Liver (tissue), 9 donors: ENCODE results near the gene CLIC6. TPM values are rescaled to one million over a fixed set of nuclear protein-coding genes. Genes with fewer than 3 reads are reported as not detected.

Source experiments
- DNase-seq: peaks from one replicate; pipeline ENCODE4 v3.0.0-alpha.2; 2017; ENCODE audit warnings: low spot score
- H3K27ac ChIP-seq, 2 donors: one replicate each; pipeline ENCODE4 v1.7.0; 2013; ENCODE audit warnings: inconsistent platforms in 2 of 2, low read length in 2 of 2, control low read depth in 1 of 2, low read depth in 1 of 2, mild to moderate bottlenecking in 1 of 2
- H3K27me3 ChIP-seq, 4 donors: one replicate each; pipeline versions ENCODE4 v1.6.1 to v1.7.0; 2013; ENCODE audit warnings: low read length in 3 of 4, inconsistent platforms in 1 of 4, mild to moderate bottlenecking in 1 of 4, moderate library complexity in 1 of 4; ENCODE audit not compliant: control insufficient read depth in 4 of 4, insufficient read depth in 4 of 4
- H3K36me3 ChIP-seq, 4 donors: one replicate each; pipeline versions ENCODE4 v1.6.1 to v1.7.0; 2013; ENCODE audit warnings: low read length in 3 of 4, mild to moderate bottlenecking in 3 of 4, low read depth in 1 of 4, moderate library complexity in 1 of 4; ENCODE audit not compliant: control insufficient read depth in 4 of 4, insufficient read depth in 3 of 4
- H3K4me1 ChIP-seq, 4 donors: one replicate each; pipeline versions ENCODE4 v1.6.1 to v1.7.0; 2013; ENCODE audit warnings: low read length in 3 of 4, mild to moderate bottlenecking in 3 of 4, moderate library complexity in 1 of 4; ENCODE audit not compliant: control insufficient read depth in 4 of 4, insufficient read depth in 4 of 4
- H3K4me3 ChIP-seq, 3 donors: one replicate each; pipeline versions ENCODE4 v1.6.1 to v1.7.0; 2013; ENCODE audit warnings: low read length in 3 of 3, control low read depth in 1 of 3, low read depth in 1 of 3, mild to moderate bottlenecking in 1 of 3
- H3K9ac ChIP-seq, 2 donors: one replicate each; pipeline ENCODE4 v1.7.0; 2013; ENCODE audit warnings: low read length in 2 of 2, mild to moderate bottlenecking in 2 of 2, moderate library complexity in 2 of 2, control low read depth in 1 of 2, low read depth in 1 of 2
- H3K9me3 ChIP-seq, 4 donors: one replicate each; pipeline versions ENCODE4 v1.6.1 to v1.7.0; 2013; ENCODE audit warnings: low read length in 3 of 4; ENCODE audit not compliant: control insufficient read depth in 4 of 4
- FOXA1 ChIP-seq: IDR thresholded peaks from 2 replicates; pipeline ENCODE4 v1.6.1; 2016; ENCODE audit warnings: antibody characterized with exemption
- FOXA2 ChIP-seq: IDR thresholded peaks from 2 replicates; pipeline ENCODE4 v1.6.1; 2016; ENCODE audit warnings: antibody characterized with exemption
- GABPA ChIP-seq, 2 donors: IDR thresholded peaks in 1 of 2; conservative IDR thresholded peaks in 1 of 2; 2 replicates each; pipeline ENCODE4 v1.6.1; 2016; ENCODE audit warnings: antibody characterized with exemption in 2 of 2, mild to moderate bottlenecking in 1 of 2, moderate library complexity in 1 of 2
- HNF4A ChIP-seq, 2 donors: conservative IDR thresholded peaks; 2 replicates each; pipeline ENCODE4 v1.6.1; 2016; ENCODE audit warnings: antibody characterized with exemption in 2 of 2, mild to moderate bottlenecking in 2 of 2
- HNF4G ChIP-seq: IDR thresholded peaks from 2 replicates; pipeline ENCODE4 v1.6.1; 2016; ENCODE audit warnings: antibody characterized with exemption
- JUND ChIP-seq, 2 donors: IDR thresholded peaks; 2 replicates each; pipeline ENCODE4 v1.6.1; 2016; ENCODE audit warnings: antibody characterized with exemption in 2 of 2
- NR2F2 ChIP-seq: IDR thresholded peaks from 2 replicates; pipeline ENCODE4 v1.6.1; 2016; ENCODE audit warnings: antibody characterized with exemption
- RAD21 ChIP-seq, 2 donors: IDR thresholded peaks; 2 replicates each; pipeline ENCODE4 v1.6.1; 2016; ENCODE audit warnings: antibody characterized with exemption in 2 of 2, mild to moderate bottlenecking in 2 of 2
- RXRA ChIP-seq, 2 donors: IDR thresholded peaks; 2 replicates each; pipeline ENCODE4 v1.6.1; 2017 to 2018; ENCODE audit warnings: antibody characterized with exemption in 2 of 2, mild to moderate bottlenecking in 1 of 2
- YY1 ChIP-seq: IDR thresholded peaks from 2 replicates; pipeline ENCODE4 v1.6.1; 2016; ENCODE audit warnings: antibody characterized with exemption, mild to moderate bottlenecking
- WGBS: extraction: QIAGEN DNeasy Blood & Tissue Kit; methylation state at CpG from one replicate; pipeline ENCODE4 v1.1.7; 2013; 5-methylcytosine and 5-hydroxymethylcytosine counted together
- polyA plus RNA-seq, 2 donors: library from polyadenylated mRNA; stranded (reverse) in 1 of 2; unstranded in 1 of 2; fragments of 200-250 nt in 1 of 2; fragments of >200 nt in 1 of 2; fragmentation: Nextera tagmentation in 1 of 2; extraction: Ambion mirVana in 1 of 2; gene quantifications; one replicate each; pipeline versions ENCODE4 v1.2.1 to v1.2.3, GENCODE V29; 2013 to 2015
- total RNA-seq, 2 donors: library from RNA; depleted of rRNA; stranded (reverse); fragments of >200 nt; gene quantifications; one replicate each; pipeline ENCODE4 v1.2.3, GENCODE V29; 2014
- TF ChIP-seq, protein P1 (sequence below): IDR thresholded peaks from 2 replicates; pipeline ENCODE4 v1.6.1; 2016; ENCODE audit warnings: antibody characterized with exemption
- TF ChIP-seq, protein P2 (sequence below): IDR thresholded peaks from 2 replicates; pipeline ENCODE4 v1.6.1; 2016; ENCODE audit warnings: antibody characterized with exemption
- TF ChIP-seq, protein P3 (sequence below): fragments of 150-350 bp; IDR thresholded peaks from 2 replicates; pipeline ENCODE4 v1.5.1; 2017; ENCODE audit warnings: improper control_type of control experiment, low read depth, low read length; ENCODE audit not compliant: missing input control
- TF ChIP-seq, protein P4 (sequence below): IDR thresholded peaks from 2 replicates; pipeline ENCODE4 v1.6.1; 2016; ENCODE audit warnings: antibody characterized with exemption, mild to moderate bottlenecking
- TF ChIP-seq, protein P5 (sequence below): IDR thresholded peaks from 2 replicates; pipeline ENCODE4 v1.6.1; 2016; ENCODE audit warnings: antibody characterized with exemption
- donor health status: healthy.
- donor health status: healthy.
- donor health status: healthy.
- donor health status: healthy.
- donor health status: healthy.

The CLIC6 gene
- under 1 TPM; 0.05 to 0.59 TPM for total RNA-seq
- under 1 TPM; 0.08 to 0.37 TPM for polyA plus RNA-seq

DNA sequence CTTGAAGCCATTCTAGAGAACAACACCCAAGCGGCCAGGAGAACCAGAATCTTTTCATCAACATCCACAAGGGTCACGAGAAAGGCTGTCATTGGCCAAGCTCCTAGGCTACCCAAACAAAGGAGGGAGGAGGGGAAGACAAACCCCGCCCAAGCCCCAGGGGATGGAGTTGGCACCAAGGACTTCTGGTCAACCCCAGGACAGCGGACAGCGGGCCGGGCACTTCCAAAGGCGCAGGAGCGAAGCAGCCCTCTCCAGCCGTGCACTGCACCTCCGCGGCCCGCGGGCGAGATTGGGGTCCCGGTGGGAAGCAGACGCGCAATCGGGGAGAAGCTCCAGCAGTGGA, at the start of gene CLIC6:
CLIC6 (plus strand) TSS at position 192 of the 346 bp plus-strand sequence. CDS start 395 bp downstream, outside the sequence.
- Histone ChIP-seq H3K4me1 (peaks cover 2 to 14% (median 7%) of the 10 kb centered on the region in 4 donors), H3K9ac (no peak within 1 kb of the TSS), H3K27ac (no peak within 1 kb of the TSS), H3K4me3 (peak within 1 kb of the TSS in 1 of 3 donors; percentile 35), H3K9me3 (no peaks in the 10 kb centered on the region), H3K27me3 (peaks cover 4 to 8% (median 5%) of the 10 kb centered on the region in 4 donors), H3K36me3 (no peaks in the 10 kb centered on the region)
- TF ChIP-seq FOXA1 (no peak), GABPA (IDR thresholded peaks at IDR 0.05 in 1 of 2, conservative IDR thresholded peaks at IDR 0.05 in 1 of 2) (no peak), RAD21 (IDR thresholded peaks at IDR 0.05) (no peak), HNF4G (no peak), HNF4A (conservative IDR thresholded peaks at IDR 0.05) (no peak), FOXA2 (no peak), JUND (IDR thresholded peaks at IDR 0.05) (no peak), YY1 (no peak), NR2F2 (no peak)
- TF ChIP-seq, protein P1, sequence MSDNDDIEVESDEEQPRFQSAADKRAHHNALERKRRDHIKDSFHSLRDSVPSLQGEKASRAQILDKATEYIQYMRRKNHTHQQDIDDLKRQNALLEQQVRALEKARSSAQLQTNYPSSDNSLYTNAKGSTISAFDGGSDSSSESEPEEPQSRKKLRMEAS = no peak
- TF ChIP-seq, protein P2, sequence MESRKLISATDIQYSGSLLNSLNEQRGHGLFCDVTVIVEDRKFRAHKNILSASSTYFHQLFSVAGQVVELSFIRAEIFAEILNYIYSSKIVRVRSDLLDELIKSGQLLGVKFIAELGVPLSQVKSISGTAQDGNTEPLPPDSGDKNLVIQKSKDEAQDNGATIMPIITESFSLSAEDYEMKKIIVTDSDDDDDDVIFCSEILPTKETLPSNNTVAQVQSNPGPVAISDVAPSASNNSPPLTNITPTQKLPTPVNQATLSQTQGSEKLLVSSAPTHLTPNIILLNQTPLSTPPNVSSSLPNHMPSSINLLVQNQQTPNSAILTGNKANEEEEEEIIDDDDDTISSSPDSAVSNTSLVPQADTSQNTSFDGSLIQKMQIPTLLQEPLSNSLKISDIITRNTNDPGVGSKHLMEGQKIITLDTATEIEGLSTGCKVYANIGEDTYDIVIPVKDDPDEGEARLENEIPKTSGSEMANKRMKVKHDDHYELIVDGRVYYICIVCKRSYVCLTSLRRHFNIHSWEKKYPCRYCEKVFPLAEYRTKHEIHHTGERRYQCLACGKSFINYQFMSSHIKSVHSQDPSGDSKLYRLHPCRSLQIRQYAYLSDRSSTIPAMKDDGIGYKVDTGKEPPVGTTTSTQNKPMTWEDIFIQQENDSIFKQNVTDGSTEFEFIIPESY = no peak
- DNase-seq = no peak
- 18% methylated on average over 18 of the region's 18 CpGs for WGBS

DNA sequence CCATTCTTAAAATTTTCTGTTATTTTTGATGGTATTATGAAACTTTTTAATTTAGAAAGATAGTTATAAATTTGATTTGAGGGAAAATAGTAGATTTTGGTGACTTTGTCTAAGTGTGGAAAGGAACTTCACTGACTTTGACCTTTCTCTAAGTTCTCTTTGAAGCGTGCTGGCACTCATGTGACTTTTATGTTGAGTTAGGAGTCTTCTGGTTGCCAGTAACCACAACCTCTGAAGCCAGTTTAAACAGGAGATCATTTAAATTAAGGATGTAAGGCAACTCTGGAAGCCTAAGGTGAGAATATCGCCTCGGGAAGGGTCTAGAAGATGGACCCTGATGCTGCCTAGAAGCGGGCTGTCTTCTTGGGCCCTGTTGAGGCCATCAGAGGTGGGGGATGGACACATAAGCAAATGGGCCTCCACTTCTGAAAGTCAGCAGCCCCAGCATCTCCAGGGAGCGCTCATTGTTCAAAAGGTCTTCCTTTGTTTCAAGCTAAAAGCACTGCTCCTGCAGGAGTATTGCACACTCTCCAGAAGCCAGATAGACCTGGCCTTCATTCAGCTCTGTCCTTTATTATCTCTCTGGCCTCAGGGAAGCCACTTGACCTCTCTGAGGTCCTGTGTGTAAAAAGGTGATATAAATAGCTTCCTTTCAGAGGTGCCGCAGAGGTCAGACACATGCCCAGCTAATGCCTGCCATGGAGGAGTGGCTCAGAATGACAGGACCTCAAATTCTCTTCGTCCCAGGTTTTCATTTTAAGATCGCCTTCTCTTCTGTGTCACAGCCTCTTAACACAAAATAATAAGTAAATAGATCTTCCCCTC, 48.7 kb upstream of the CLIC6 start:
- peaks cover 0 to 6% (median 3%) of the 10 kb centered on the region in 4 donors for H3K4me1 ChIP-seq
- H3K4me3 ChIP-seq = no peak overlapping the region
- no peak overlapping the region for H3K27ac ChIP-seq
- no peaks in the 10 kb centered on the region for H3K27me3 ChIP-seq
- no peaks in the 10 kb centered on the region for H3K9me3 ChIP-seq
- H3K36me3 ChIP-seq = no peaks in the 10 kb centered on the region
- no peak overlapping the region for H3K9ac ChIP-seq
- DNase-seq = no peak
- 92% methylated on average over 8 of the region's 8 CpGs for WGBS
- no peak for TF ChIP-seq YY1
- TF ChIP-seq JUND (IDR thresholded peaks at IDR 0.05) = no peak
- TF ChIP-seq, protein P2 = no peak
- TF ChIP-seq RAD21 (IDR thresholded peaks at IDR 0.05) = no peak
- TF ChIP-seq, protein P3, sequence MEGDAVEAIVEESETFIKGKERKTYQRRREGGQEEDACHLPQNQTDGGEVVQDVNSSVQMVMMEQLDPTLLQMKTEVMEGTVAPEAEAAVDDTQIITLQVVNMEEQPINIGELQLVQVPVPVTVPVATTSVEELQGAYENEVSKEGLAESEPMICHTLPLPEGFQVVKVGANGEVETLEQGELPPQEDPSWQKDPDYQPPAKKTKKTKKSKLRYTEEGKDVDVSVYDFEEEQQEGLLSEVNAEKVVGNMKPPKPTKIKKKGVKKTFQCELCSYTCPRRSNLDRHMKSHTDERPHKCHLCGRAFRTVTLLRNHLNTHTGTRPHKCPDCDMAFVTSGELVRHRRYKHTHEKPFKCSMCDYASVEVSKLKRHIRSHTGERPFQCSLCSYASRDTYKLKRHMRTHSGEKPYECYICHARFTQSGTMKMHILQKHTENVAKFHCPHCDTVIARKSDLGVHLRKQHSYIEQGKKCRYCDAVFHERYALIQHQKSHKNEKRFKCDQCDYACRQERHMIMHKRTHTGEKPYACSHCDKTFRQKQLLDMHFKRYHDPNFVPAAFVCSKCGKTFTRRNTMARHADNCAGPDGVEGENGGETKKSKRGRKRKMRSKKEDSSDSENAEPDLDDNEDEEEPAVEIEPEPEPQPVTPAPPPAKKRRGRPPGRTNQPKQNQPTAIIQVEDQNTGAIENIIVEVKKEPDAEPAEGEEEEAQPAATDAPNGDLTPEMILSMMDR = no peak
- TF ChIP-seq, protein P4, sequence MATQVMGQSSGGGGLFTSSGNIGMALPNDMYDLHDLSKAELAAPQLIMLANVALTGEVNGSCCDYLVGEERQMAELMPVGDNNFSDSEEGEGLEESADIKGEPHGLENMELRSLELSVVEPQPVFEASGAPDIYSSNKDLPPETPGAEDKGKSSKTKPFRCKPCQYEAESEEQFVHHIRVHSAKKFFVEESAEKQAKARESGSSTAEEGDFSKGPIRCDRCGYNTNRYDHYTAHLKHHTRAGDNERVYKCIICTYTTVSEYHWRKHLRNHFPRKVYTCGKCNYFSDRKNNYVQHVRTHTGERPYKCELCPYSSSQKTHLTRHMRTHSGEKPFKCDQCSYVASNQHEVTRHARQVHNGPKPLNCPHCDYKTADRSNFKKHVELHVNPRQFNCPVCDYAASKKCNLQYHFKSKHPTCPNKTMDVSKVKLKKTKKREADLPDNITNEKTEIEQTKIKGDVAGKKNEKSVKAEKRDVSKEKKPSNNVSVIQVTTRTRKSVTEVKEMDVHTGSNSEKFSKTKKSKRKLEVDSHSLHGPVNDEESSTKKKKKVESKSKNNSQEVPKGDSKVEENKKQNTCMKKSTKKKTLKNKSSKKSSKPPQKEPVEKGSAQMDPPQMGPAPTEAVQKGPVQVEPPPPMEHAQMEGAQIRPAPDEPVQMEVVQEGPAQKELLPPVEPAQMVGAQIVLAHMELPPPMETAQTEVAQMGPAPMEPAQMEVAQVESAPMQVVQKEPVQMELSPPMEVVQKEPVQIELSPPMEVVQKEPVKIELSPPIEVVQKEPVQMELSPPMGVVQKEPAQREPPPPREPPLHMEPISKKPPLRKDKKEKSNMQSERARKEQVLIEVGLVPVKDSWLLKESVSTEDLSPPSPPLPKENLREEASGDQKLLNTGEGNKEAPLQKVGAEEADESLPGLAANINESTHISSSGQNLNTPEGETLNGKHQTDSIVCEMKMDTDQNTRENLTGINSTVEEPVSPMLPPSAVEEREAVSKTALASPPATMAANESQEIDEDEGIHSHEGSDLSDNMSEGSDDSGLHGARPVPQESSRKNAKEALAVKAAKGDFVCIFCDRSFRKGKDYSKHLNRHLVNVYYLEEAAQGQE = no peak
- no peak for TF ChIP-seq NR2F2
- TF ChIP-seq FOXA2 = no peak
- no peak for TF ChIP-seq HNF4G
- no peak for TF ChIP-seq GABPA (IDR thresholded peaks at IDR 0.05 in 1 of 2, conservative IDR thresholded peaks at IDR 0.05 in 1 of 2)
- TF ChIP-seq RXRA (IDR thresholded peaks at IDR 0.05) = no peak
- TF ChIP-seq, protein P1 = no peak
- TF ChIP-seq, protein P5, sequence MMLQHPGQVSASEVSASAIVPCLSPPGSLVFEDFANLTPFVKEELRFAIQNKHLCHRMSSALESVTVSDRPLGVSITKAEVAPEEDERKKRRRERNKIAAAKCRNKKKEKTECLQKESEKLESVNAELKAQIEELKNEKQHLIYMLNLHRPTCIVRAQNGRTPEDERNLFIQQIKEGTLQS = no peak
